HG02759 (cell line): Measurements from ENCODE around the gene TMCC1.

Source experiments
- ATAC-seq: cut with Tn5 transposase; IDR thresholded peaks from one replicate; pipeline ENCODE4 v1.9.1; 2021; ENCODE audit warnings: mild to moderate bottlenecking, moderate library complexity; ENCODE audit not compliant: unreplicated experiment

Gene TMCC1

DNA sequence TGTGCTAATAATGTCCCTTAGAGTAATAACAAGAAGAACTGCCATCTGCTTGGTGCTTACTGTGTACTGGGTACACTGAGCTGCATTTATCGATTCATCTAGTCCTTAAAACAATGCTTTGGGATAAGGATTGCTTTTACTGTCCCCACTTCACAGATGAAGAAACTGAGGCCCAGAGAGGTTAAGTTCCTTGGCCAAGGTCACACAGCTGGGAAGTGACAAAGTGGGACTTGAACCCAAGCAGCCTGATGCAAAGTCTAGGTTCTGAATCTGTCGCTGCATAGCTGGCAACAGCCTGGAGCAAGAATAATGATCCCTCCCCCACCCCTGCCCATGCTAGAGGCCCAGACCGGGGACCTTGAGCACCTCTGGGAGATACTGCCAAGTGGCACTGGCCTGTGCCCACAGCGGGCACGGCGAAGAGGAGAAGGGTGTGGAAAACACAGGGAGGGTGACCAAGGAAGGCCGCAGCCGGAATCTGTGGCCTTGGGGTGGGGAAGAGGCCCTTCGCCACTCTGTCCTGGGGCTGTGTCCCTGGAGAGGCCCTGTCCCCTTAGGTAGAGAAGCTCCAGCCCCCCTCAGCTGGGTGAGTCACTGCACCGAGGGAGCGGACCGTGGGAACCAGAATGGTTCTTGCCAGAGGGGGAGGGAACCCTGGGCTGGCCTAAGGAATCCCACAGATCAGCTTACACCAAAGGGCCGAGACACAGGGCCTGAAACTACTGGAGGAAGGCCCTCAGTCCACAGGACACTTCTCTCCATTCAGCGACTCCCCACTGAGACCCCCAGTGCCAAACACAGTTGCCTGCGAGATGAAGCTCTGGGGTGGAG, 290.6 kb downstream of the TMCC1 start:
- no peak for ATAC-seq

GRCh38 chr3:129602309-129602708, 291.2 kb downstream of the TMCC1 start:
- no peak for ATAC-seq

GRCh38 chr3:129601713-129602112, 291.8 kb downstream of the TMCC1 start:
- ATAC-seq = no peak

DNA sequence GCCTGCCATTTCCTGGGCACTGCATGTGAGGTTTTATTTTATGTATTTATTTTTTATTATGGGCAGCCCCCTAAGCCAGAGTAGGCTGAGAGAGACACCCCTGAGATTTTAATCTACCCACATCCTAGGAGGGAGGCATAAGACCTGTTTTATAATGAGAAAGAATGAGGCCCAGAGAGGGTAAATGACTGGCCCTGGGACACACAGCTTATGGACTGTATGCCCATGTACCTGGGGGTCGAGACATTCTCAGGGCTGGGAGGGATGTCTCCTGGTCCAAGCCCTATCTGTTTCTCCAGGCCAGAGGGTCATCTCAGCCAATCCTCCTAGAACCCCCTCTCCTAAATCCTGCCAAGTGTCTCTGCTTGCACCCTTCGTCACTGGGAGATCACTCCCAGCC, 293.2 kb downstream of the TMCC1 start:
- no peak for ATAC-seq

DNA sequence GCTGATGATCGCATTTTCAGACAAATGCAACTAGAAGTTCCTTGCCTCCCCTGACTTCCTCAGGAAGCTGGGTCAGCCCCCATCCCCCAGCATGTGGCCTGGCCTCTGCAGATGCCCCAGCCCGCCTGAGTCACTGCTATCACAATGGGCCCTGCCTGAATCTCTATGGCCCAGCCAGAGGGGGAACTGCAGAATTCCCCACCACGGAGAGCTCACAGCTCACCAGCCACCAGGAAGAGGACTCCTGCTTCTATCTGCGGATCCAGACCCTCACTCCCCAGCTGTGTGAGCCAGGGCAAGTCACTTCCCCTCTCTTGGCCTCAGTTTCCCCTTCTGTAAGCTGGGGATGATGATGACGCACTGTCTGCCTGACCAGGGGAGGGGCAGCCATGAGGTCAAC, 293.9 kb downstream of the TMCC1 start:
- ATAC-seq = no peak

GRCh38 chr3:129599073-129599472, 294.4 kb downstream of the TMCC1 start:
- no peak for ATAC-seq

GRCh38 chr3:129598484-129598883, 295.0 kb downstream of the TMCC1 start:
- no peak for ATAC-seq

GRCh38 chr3:129598000-129598381, 295.5 kb downstream of the TMCC1 start:
- ATAC-seq = no peak
